SK-N-SH treated with all-trans-retinoic acid at 6 μM for 48 hours (cell line): ENCODE results near the gene ATP8A2.

Source experiments
- BACH2 ChIP-seq: fragments of 250-450 bp; sonication (Bioruptor Pico); IDR thresholded peaks from 2 replicates; pipeline ENCODE4 v1.9.0; 2021; ENCODE audit warnings: mild to moderate bottlenecking, borderline replicate concordance
- CSDC2 ChIP-seq: fragments of 250-450 bp; sonication (Bioruptor Pico); IDR thresholded peaks from 2 replicates; pipeline ENCODE4 v1.5.0; 2020; ENCODE audit warnings: mild to moderate bottlenecking, moderate library complexity
- CSRNP3 ChIP-seq: fragments of 250-450 bp; sonication (Bioruptor Pico); IDR thresholded peaks from 2 replicates; pipeline ENCODE4 v1.5.1; 2021; ENCODE audit warnings: mild to moderate bottlenecking, moderate library complexity
- OSR1 ChIP-seq: fragments of 250-450 bp; sonication (Bioruptor Pico); IDR thresholded peaks from 2 replicates; pipeline ENCODE4 v1.8.0; 2022; ENCODE audit warnings: moderate library complexity, mild to moderate bottlenecking, inconsistent platforms
- PATZ1 ChIP-seq: fragments of 250-450 bp; sonication (Bioruptor Pico); IDR thresholded peaks from 2 replicates; pipeline ENCODE4 v1.8.0; 2020; ENCODE audit warnings: mild to moderate bottlenecking, moderate library complexity, borderline replicate concordance
- POU6F1 ChIP-seq: fragments of 250-450 bp; sonication (Bioruptor Pico); IDR thresholded peaks from 2 replicates; pipeline ENCODE4 v1.8.0; 2021; ENCODE audit warnings: low read depth, mild to moderate bottlenecking, moderate library complexity, borderline replicate concordance
- PPARA ChIP-seq: fragments of 250-450 bp; sonication (Bioruptor Pico); IDR thresholded peaks from 2 replicates; pipeline ENCODE4 v1.5.0; 2020; ENCODE audit warnings: mild to moderate bottlenecking, borderline replicate concordance
- SNAI2 ChIP-seq: fragments of 250-450 bp; sonication (Bioruptor Pico); IDR thresholded peaks from 2 replicates; pipeline ENCODE4 v1.5.0; 2020; ENCODE audit warnings: mild to moderate bottlenecking, moderate library complexity
- TCF4 ChIP-seq: fragments of 250-450 bp; sonication (Bioruptor Pico); IDR thresholded peaks from 2 replicates; pipeline ENCODE4 v1.8.0; 2021; ENCODE audit warnings: mild to moderate bottlenecking, moderate library complexity, borderline replicate concordance
- TOX ChIP-seq: fragments of 250-450 bp; sonication (Bioruptor Pico); IDR thresholded peaks from 2 replicates; pipeline ENCODE4 v1.8.0; 2021; ENCODE audit warnings: mild to moderate bottlenecking, moderate library complexity, borderline replicate concordance
- TSHZ2 ChIP-seq: fragments of 250-450 bp; sonication (Bioruptor Pico); IDR thresholded peaks from 2 replicates; pipeline ENCODE4 v1.5.0; 2020; ENCODE audit warnings: mild to moderate bottlenecking, moderate library complexity
- ZFP3 ChIP-seq: fragments of 250-450 bp; sonication (Bioruptor Pico); IDR thresholded peaks from 2 replicates; pipeline ENCODE4 v1.5.0; 2020; ENCODE audit warnings: mild to moderate bottlenecking, moderate library complexity
- ZFP30 ChIP-seq: fragments of 450-650 bp; formaldehyde crosslinking; IDR thresholded peaks from 2 replicates; pipeline ENCODE4 v1.5.0; 2022; ENCODE audit warnings: mild to moderate bottlenecking, moderate library complexity
- ZNF565 ChIP-seq: fragments of 450-650 bp; formaldehyde crosslinking; conservative IDR thresholded peaks from 2 replicates; pipeline ENCODE4 v1.5.0; 2020; ENCODE audit warnings: low read depth, mild to moderate bottlenecking, moderate library complexity

- TF ChIP-seq ZFP3 (no peak), TOX (CRISPR knock-in tag) (no peak), PATZ1 (no peak), CSRNP3 (CRISPR knock-in tag) (no peak), ZFP30 (CRISPR knock-in tag) (no peak), TCF4 (CRISPR knock-in tag) (no peak), ZNF565 (CRISPR knock-in tag) (no peak), BACH2 (CRISPR knock-in tag) (no peak), SNAI2 (CRISPR knock-in tag) (no peak), POU6F1 (no peak), PPARA (CRISPR knock-in tag) (no peak), TSHZ2 (CRISPR knock-in tag) (no peak), OSR1 (no peak), CSDC2 (no peak)
Measured at GRCh38 chr13:25673711-25674110, 301.9 kb downstream of the ATP8A2 start.
